GM19193 (cell line): ENCODE results near the gene TBX3.

ENCODE experiments used
- POLR2A ChIP-seq: IDR thresholded peaks from 4 replicates; pipeline ENCODE4 v1.6.1; 2011; ENCODE audit not compliant: insufficient read depth, insufficient read length; ENCODE audit errors: extremely low read depth

TBX3 gene

DNA sequence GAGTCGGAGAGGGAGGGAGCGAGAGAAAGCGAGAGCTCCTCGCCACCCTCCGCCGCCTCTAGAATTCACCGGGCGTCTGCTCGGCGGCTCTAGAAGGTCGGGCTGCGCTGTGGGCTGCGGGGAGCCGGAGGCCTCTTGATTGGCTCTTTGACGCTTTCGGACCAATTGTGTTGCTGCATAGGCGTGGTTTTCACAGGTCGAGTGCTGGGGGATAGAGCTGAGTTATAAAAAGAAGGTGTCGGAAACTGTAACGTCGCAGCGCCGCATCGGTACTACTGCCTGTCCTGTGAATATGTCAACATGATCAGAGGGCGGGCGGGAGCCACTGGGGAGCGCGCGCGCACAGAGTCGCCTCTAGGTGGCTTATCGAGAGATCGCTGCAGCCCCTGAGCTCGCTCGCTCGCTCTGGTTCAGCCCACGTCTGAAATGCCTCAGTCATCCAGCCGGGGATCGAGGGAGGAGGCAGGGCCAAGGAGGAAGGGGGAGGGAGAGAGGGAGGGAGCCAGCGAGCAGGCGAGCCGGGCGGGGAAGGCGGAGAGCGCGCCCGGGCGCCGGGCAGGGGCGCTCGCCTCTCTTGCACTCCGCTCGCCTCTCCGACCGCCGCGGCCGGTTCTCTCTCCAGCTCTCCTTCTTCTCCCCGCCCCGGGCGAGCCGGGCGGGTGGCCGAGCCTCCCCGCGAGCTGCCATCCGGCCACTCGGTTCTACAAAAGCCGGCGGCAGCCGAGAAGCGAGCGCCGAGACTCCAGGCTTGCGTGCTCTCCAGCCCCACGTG, at the start of gene TBX3:
TSS of gene TBX3 (minus strand) at position 78 of the 772 bp plus-strand sequence. CDS start 975 bp downstream, outside the sequence.
- no peak for TF ChIP-seq POLR2A

DNA sequence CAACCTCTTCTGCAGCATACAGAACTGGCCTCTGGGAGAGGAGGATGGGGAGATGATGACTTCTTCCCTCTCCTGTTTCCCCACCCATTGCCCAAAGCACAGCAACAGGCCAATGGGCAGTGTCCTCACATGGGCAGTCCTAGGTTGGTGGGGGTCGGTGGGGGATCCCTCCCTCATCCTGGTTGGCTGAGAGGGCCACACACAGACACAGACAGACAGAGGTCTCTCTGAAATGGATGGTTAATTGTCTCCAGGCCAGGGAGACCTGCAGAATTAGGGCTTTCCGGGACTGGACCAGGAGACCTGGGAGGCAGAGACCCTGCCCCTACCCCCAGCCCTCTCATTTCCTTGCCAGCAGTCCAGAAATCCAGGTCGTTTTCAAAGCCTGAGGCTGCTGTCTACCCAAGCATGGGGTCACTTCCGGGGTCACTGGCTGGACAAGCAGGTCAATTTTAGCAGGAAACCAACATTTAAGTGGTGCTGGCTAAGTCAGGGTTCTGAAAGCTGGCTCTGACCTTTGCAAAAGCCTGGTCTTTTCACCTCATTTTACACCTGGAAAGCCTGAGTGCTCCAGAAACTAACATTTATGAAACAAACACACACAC, 48.6 kb upstream of the TBX3 start:
- no peak for TF ChIP-seq POLR2A

DNA sequence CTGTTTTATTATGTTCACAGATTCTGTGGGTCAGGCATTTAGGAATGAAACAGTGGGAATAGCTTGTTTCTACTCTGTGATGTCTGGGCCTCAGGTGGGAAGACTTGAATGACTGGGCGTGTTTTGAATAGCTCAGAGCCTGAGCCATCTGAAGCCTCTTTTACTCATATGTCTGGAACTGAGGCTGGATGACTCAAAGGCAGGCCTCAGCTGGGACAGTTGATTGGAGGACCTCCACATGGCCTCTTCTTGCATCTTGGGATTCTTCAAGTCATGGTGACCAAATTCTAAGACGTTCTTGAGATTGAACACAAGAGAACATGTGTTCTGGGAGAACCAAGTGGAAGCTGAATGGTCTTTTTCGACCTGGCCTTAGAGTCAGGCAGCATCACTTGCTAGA, 45.8 kb upstream of the TBX3 start:
- no peak for TF ChIP-seq POLR2A

DNA sequence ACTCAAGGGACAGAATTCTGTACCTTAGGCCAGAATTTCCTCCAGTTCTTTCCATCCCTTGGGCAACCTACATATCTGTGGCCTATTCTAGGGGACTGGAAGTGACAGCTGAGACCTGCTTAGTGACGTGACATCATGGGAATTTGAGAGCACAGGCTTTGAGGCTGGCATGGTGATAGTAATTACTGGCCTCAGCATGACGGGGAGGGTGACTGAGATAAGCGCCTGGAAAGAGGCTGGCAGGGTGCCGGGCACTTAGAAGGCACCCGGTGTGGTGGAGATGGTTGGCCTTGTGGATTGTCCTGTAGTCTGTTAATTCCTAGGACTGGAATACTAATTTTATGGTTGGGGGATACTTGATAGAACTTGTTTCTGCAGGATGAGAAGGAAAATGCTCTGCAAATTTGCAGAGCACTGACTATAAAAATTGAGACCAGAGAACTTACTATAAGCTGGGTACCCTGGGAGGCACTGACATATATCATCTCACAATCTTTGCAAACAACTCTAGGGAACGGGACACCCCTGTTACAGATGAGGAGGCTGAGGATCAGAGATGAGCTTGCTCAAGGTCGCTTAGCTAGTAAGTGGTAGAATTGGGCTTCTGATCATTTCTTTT, 42.2 kb upstream of the TBX3 start:
- TF ChIP-seq POLR2A: no peak

DNA sequence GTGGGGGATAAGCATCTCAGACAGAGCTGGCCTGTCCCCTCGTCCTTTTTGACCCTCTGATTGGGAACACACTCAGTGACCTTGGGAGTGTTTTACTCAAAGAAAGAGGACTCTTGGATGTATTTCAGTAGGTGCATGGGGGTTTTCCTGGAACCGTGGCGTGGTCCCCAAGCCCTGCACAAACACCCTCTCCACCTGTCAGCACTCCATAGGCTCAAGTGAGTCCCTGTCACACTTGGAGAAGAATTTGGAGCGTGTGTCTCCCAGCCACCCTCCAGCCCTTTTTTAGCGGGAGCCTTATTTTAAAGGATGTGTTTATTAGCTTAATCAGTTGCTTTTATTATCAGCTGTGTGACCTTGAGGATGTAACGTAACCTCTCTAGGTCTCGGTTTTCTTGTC, 37.3 kb upstream of the TBX3 start:
- TF ChIP-seq POLR2A: no peak

DNA sequence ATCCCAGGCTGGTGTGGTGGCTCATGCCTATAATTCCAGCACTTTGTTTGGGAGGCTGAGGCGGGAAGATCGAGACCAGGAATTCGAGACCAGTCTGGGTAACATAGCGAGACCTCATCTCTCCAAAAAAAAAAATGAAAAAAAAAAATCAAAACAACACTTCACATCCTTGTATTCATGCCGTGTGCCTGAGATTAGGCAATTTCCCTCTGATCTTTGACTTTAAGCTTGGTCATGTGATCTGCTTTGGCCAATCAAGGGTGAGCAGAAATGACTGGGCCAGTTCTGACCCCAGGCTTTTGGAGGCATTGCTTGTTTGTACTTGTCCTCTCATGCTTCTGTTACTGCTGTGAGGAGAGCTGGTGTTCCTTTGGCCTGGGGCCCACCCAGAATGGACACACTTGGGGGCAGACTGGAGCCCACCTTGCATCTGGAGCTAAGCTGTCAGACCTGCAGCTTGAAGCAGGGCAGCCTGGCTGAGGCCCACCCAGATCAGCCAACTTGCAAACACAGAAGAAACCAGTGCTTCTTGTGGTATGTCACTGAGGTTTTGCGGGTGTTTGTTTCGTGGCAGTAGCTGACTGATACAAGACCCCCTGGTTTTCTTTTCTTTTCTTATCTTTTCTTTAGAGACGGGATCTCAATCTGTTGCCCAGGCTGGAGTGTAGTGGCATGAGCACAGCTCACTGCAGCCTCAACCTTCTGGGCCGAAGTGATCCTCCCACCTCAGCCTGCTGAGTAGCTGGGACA, 29.7 kb upstream of the TBX3 start:
- no peak for TF ChIP-seq POLR2A

DNA sequence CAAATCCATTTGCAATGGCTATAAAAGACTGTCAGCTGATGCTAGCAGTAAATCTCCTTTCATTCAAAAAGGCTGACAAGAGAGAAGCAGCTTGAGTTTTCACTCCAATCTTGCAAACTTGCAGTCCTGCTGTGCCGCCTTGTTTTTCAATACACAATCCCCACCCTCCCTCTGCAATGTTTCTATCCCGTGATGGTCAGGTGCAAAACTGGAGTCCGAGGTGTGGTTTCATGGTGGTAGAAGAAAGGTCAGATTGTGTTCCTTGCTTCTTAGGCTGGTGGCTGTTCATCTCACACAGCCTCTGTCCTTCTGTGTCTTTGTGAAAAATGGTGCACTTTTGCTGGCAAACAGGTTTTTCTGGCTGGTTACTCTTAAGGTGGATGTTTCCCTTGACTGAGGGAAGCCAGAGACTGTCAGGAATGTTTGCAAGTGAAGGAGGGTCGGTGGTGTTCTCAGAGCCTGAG, 27.7 kb upstream of the TBX3 start:
- TF ChIP-seq POLR2A: no peak

DNA sequence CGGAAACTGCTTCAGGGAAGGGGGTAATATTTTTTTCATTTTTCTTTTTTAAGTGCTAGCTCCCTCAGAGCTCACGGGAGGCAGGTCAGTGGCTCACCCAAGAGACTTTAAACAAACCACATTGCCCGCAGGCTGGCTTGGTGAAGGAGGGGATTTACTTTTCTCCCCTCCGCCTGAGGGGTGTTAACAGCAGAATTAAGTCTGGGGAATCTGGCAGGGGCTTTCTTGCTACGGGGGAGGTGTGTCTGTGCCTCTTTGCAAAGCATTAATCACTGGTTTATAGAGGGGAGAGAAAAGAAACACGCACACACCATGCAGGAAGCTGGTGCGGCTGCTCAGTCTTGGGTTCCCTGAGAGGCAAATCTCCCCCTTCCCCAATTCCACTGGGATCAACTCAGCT, 26.2 kb upstream of the TBX3 start:
- TF ChIP-seq POLR2A: no peak

DNA sequence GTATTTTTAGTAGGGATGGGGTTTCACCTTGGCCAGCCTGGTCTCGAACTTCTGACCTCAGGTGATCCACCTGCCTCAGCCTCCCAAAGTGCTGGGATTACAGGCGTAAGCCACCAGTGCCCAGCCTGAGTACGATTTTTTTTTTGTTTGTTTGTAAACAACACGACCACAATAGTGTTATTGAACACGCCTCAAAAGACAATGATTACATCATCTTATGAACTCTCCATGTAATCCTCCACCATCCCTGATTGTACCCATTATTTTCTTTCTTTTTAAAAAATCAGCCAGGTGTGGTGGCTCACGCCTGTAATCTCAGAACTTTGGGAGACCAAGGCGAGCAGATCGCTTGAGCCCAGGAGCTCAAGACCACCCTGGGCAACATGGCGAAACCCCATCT, 25.1 kb upstream of the TBX3 start:
- no peak for TF ChIP-seq POLR2A

DNA sequence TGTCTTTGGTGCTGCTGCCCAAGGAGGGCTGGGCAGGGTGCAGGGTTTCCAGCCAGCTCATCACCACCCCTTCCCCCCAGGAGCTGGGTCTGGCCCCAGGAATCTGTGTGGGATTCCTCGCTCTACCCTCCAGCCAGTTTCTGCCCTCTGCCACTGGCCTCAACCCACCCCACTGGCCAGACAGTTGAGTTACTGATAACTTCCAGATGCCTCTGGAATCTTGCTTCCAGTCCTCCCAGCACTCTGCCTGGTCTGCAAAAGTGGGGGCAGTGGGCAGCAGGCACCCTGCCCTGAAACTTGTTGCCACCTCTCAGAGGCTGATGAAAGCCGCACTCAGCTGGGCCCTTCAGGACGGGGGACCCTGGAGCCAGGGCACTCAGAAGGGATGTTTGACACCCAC, 20.1 kb upstream of the TBX3 start:
- TF ChIP-seq POLR2A: no peak

DNA sequence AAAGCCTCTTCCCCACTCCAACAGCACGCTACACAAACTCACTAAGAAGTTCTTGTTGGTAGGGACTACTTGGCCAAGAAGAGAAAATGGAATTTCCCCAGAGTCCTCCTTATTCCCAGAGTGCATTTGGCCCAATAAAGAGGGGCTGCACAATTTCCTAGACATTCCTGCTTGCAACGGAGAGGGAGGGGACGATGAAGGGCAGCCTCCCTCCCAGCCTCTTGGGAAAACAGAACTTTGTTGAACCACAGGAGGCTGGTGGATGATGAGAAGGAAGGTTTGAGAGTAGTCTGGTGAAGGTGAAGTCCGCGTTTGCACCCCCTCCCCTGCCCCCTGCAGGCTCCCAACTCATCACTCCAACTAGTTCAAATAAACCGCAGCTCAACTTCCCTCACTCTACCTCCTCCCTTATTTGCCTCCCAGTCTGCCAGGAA, 19.1 kb upstream of the TBX3 start:
- TF ChIP-seq POLR2A: no peak

DNA sequence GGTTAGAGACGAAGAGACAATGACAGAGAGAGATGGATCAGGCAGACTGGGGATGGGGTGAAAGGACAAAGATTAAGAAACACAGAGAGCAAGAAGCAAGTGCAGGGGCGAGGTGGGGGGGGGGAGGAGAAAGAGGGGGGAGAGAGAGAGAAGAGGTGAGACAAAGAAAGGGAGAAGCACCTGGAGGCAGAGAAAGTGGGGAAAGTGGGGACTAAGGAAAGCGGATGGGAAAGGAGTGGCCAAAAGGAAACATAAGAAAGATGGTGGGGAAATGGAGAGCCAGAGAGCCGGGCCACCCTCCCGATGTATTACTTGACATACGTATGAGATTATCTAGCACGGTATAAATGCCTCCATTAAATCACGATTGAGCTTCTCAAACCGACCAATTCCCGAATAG, 18.5 kb upstream of the TBX3 start:
- TF ChIP-seq POLR2A: no peak

DNA sequence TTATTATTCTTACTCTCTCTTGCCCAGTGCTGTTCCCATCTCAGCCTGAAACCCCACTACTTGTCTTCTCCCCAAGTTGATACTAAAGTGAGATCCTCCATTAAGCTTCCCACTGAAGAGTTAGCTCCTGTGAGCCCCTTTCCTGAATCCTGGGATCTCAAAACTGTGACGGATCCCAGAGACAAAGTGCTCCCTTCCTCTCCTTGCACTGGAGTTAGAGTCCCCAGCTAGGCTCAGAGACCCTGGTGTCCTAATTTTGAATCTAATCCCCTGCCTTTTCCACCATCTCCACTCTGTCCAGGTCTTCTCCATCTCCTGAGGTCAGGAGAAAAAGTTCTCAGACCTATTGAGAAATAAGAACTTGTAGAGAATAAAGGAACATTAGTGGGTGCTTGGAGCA, 17.6 kb upstream of the TBX3 start:
- TF ChIP-seq POLR2A: no peak

DNA sequence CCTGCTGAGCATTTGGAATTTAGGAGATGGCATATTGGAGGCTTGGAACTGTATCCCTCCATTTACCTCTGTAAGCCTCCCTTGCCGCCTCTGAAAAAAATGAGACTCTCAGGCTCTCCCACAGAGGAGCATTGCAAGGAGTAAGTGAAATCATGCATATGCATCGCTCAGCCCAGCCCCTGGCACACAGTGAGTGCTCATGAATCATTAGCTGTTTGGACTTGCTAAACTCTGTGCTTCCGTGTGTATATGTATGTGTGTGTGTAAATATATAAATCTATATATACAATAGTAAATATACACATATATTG, 17.1 kb upstream of the TBX3 start:
- TF ChIP-seq POLR2A: no peak

DNA sequence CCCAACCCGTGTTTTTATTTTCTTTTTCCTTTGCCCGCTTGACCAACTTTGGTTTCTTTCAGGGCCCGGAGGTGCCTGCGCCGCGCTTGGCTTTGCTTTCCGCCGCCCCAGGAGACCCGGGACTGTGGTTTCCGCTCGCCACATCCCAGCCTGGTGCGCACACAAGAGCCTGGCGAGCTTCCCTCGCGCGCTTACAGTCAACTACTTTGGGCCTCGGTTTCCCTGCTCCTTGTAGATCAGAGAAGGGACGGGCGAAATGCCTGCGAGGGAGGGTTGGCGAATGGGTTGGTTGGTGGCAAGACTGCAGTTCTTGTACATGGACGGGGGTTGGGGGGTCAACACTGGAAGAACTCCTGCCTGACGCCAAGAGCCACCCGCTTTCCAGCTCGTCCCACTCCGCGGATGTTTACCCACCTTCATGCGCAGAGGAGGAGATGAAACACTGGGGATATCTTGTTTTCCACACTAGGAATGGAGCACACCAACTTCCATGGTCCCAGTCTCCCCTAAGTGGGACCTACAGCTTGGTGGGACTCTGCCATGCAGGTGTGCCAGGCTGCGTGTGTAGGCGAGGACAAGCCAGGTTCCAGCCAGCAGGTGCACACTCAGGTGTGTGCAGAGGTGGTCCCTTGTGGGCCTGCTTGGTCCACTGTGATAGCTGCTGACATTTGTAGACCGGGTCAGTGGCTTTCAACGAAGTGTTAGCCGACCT, 16.6 kb upstream of the TBX3 start:
- TF ChIP-seq POLR2A: no peak
